ENCODE data around the gene CCDC7.

DNA sequence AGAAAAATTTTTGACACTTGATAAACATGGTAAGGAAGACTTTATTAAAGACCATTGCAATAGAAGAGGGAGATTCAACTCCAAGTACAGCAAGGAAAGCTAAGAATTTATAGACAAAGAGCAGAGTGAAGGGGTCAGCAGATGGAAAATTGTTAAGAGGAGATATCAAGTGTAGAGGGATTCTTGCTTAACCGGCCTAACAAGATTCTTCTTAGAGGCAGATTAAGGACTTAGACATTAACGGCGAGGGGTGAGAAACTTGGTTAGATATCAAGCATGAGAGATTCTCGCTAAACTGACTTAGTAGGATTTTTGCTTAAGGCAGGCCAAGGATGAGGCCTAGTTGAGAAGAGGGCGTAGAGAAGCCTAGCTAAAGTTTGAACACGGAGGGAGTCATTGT is 436.1 kb downstream of the CCDC7 start:
- TF ChIP-seq, protein P1, sequence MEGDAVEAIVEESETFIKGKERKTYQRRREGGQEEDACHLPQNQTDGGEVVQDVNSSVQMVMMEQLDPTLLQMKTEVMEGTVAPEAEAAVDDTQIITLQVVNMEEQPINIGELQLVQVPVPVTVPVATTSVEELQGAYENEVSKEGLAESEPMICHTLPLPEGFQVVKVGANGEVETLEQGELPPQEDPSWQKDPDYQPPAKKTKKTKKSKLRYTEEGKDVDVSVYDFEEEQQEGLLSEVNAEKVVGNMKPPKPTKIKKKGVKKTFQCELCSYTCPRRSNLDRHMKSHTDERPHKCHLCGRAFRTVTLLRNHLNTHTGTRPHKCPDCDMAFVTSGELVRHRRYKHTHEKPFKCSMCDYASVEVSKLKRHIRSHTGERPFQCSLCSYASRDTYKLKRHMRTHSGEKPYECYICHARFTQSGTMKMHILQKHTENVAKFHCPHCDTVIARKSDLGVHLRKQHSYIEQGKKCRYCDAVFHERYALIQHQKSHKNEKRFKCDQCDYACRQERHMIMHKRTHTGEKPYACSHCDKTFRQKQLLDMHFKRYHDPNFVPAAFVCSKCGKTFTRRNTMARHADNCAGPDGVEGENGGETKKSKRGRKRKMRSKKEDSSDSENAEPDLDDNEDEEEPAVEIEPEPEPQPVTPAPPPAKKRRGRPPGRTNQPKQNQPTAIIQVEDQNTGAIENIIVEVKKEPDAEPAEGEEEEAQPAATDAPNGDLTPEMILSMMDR (IDR thresholded peaks at IDR 0.05) = no peak
- no peak for TF ChIP-seq POLR2A (IDR thresholded peaks at IDR 0.05)
